Astrocyte of the spinal cord (primary cell): ENCODE data around the gene UBR2.
A peak's percentile ranks its signal among the peaks of the same experiment; 100 is the strongest.

Experiments
- DNase-seq: peaks from one replicate; pipeline ENCODE4 v3.0.0; 2011; ENCODE audit warnings: low read depth, low spot score
- H3K4me3 ChIP-seq: 2 replicates; pipeline ENCODE4 v1.5.1; 2011; ENCODE audit warnings: low read depth, mild to moderate bottlenecking, low read length, moderate library complexity
- in situ Hi-C: cut with HindIII; loops from 2 replicates; pipeline ENCODE4 v1.10.0; 2017; ENCODE audit warnings: low sequenced_read_pairs
- TF ChIP-seq, protein P1 (sequence below): IDR thresholded peaks from 2 replicates; pipeline ENCODE4 v1.5.1; 2012; ENCODE audit warnings: low read depth, mild to moderate bottlenecking, low read length, inconsistent platforms

The UBR2 gene

DNA sequence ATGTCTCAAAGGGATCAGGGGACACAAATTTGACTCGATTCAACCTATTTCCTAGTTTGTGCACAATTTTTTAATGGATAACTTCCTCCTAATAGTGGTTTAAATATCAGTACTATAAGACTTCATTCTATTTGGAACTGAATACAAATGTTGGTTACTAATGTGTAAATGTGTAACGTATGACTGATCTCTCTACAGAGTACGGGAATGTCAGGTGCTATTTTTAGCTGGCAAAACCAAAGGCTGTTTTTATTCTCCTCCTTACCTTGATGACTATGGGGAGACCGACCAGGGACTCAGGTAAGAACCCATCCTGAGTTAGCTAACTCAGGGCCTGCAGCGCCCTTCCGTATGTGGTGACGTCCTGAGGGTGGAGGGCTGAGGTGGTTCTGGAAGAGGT is 125.5 kb downstream of the UBR2 start:
- in situ Hi-C loops = no loop called here
- no peak for DNase-seq
- H3K4me3 ChIP-seq = no peak overlapping the region
- TF ChIP-seq, protein P1, sequence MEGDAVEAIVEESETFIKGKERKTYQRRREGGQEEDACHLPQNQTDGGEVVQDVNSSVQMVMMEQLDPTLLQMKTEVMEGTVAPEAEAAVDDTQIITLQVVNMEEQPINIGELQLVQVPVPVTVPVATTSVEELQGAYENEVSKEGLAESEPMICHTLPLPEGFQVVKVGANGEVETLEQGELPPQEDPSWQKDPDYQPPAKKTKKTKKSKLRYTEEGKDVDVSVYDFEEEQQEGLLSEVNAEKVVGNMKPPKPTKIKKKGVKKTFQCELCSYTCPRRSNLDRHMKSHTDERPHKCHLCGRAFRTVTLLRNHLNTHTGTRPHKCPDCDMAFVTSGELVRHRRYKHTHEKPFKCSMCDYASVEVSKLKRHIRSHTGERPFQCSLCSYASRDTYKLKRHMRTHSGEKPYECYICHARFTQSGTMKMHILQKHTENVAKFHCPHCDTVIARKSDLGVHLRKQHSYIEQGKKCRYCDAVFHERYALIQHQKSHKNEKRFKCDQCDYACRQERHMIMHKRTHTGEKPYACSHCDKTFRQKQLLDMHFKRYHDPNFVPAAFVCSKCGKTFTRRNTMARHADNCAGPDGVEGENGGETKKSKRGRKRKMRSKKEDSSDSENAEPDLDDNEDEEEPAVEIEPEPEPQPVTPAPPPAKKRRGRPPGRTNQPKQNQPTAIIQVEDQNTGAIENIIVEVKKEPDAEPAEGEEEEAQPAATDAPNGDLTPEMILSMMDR = no peak

DNA sequence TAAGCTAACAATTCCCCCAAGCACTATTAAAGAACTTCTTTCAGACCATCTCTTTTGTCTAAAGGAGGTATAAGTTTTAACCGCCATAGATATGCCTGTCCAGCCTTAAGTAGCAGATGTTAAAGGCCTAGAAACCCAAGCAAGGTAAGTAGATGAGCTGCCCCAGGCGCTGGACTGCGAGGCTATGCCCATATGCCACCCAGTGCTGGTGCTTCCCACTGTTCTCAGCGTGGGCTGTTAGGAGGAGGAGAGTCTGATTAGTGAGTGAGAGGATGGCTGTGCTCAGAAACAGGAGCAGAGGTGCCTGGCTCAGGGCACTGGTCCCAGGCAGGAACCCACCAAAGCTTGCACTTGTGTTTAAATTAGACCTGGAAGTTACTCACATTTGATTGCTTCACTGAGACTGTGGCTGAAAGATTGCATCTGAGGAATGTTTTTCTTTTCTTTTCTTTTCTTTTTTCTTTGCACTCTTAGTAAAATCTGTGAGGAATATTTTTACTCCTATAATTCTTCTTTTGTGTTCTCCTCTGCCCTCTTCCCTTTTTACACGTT is 126.4 kb downstream of the UBR2 start:
- no peak overlapping the region for H3K4me3 ChIP-seq
- no peak for DNase-seq
- TF ChIP-seq, protein P1 = no peak
- in situ Hi-C loops = no loop called here

DNA sequence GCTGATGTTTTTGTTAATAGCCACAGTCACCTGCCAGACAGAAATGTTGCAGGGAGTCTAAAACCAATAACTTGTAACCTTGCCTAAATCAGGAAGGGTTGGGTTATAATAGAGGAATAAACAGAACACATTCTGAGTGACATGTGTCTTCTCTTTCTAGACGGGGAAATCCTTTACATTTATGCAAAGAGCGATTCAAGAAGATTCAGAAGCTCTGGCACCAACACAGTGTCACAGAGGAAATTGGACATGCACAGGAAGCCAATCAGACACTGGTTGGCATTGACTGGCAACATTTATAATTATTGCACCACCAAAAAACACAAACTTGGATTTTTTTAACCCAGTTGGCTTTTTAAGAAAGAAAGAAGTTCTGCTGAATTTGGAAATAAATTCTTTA is 127.0 kb downstream of the UBR2 start:
- no peak for DNase-seq
- H3K4me3 ChIP-seq = no peak overlapping the region
- TF ChIP-seq, protein P1 = no peak
- in situ Hi-C loops = no loop called here

DNA sequence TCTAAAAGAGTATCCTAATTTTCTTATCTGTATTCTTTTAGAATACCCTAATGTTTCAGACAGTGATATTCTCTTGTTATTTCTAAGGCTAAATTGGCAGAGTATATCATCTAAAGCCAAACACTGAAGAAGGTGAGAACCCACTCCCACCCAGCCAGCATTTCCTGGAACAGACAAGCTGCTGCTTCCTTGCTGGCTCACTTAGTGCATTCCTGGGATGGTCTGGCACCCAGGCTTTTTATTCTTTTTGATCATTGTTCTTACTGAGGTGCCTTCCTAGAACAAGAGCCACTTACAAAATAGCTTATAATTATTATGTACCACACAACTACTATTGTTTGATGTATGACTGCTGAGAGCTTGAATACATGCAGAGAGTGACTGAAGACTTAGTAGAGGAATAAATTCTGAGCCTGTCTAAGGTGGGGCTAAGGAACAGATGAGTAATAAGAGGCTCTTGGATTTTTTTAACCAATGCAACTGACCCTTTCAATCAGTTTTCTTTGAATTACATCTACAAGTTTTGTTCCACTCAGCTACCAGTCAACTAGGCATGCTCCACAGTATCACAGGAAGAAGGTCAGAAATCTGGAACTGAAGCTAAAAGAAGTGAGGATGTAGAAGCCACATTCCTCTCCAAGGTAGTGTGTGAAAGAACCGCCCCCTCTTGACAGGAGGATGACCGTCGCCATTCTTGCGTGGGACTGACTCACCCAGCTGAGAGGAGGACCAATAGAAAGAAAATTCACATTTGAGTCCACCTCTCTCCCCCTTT is 128.5 kb downstream of the UBR2 start:
- TF ChIP-seq, protein P1 = no peak
- in situ Hi-C loops = no loop called here
- H3K4me3 ChIP-seq = no peak overlapping the region
- DNase-seq = peak; percentile 73

DNA sequence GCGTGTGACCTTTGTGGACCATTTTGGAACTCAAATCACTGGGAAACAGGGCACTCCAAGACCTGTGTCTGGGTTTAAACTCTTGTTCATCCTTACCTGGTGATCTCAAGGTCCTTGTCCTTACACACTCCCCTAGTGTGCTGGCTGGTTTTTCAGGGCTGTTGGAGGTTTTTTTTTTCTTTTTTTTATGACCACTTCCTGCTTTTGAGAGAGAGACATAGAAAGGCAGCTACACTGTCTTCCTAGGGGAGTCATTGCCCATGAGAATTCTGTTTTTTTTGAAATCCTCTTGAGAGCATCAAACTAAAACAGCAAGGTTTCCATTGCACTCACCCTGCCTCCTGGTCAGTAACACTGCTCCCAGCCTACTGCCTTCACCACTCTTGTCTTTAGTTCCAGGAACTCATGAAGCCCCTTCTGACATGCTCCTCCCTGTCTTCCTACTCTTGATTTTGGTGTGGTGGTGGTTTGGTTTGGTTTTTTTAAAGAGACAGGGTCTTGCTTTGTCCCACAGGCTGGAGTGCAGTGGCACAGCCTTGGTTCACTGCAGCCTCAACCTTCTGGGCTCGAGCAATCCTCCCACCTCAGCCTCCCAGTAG is 130.0 kb downstream of the UBR2 start:
- no peak overlapping the region for H3K4me3 ChIP-seq
- no peak for DNase-seq
- in situ Hi-C loops = no loop called here
- TF ChIP-seq, protein P1 = no peak

DNA sequence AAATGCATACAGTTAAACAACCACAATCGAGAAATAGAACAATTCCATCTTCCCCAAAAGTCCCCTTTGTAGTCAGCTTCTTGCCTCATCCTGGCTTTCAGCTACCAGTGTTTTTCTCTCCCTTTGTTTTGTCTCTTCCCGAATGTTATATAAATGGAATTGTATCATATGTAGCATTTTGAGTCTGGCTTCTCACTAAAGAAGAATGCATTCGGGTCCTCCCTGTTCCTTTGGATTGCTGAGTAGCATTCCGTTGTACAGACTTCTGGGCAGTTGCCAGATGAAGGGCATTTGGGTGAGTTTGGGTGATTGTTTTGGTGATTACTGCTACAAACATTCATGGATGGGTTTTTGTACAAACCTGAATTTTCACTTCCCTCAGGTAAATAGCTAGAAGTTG is 130.8 kb downstream of the UBR2 start:
- in situ Hi-C loops = no loop called here
- no peak overlapping the region for H3K4me3 ChIP-seq
- TF ChIP-seq, protein P1 = no peak
- peak; percentile 52 for DNase-seq
